SH-SY5Y (cell line): Measurements from ENCODE around the gene DVL1.

Source experiments
- GATA2 ChIP-seq: IDR thresholded peaks from 2 replicates; pipeline ENCODE4 v1.6.1; 2011; ENCODE audit warnings: mild to moderate bottlenecking, low read depth, low read length
- GATA3 ChIP-seq: IDR thresholded peaks from 2 replicates; pipeline ENCODE4 v1.6.1; 2011; ENCODE audit warnings: low read depth, mild to moderate bottlenecking, low read length, moderate library complexity

DNA sequence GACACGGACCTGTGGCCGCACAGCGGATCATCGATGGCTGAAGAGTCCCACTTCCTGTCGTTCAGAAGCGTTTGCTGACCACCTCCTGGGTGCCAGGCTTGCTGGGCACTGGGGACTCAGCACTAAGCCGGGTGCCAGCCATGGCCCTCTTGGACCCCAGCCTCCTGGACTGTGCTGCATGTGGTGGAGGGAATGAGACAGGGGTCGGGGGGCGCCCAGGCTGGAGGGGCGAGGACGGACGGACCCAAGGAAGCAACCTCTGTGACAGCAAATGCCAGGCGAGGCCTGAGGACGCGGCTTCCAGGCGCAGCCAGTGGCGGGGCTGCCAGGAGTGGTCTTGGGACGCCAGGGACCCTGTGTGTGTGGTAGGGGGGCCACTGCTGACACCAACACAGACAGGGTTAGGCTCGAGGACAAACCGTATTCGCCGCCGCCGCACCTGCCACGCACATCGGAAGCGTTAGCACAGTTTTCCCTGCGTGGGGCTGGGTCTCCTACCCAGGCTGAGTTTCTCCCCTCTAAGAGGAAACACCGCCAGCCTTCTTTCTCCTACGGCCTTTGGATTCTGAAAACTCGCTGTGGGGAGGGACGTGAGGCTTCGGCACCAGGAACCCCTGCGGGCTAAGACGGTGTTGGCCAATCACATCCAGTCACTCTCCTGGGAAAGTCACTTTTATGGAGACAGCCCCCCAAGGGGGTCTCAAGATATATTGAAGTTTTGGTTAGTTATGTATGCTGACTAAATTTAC, 12.2 kb upstream of the DVL1 start:
- TF ChIP-seq GATA2: no peak
- TF ChIP-seq GATA3: no peak
